Mesendoderm (in vitro differentiated cells): ENCODE data around the gene DNMT3L.
"Not testable (repeated sequence)": the region's sequence is repeated elsewhere in the genome, so short reads cannot be mapped to it uniquely, and the experiment has no call there.

Source experiments
- DNase-seq: peaks from one replicate; pipeline ENCODE4 v3.0.0; 2013
- H2AK5ac ChIP-seq: 2 replicates; pipeline ENCODE4 v1.6.1; 2013; ENCODE audit warnings: low read length, inconsistent platforms
- H2BK120ac ChIP-seq: 2 replicates; pipeline ENCODE4 v1.6.1; 2013; ENCODE audit warnings: low read depth, mild to moderate bottlenecking, low read length, moderate library complexity, mixed read lengths
- H2BK15ac ChIP-seq: replicated peaks from 2 replicates; pipeline ENCODE4 v1.6.1; 2013; ENCODE audit warnings: low read depth, mild to moderate bottlenecking, moderate library complexity
- H2BK5ac ChIP-seq: 2 replicates; pipeline ENCODE4 v1.6.1; 2013; ENCODE audit warnings: low read length, inconsistent platforms
- H3K18ac ChIP-seq: 2 replicates; pipeline ENCODE4 v1.6.1; 2013; ENCODE audit warnings: mild to moderate bottlenecking, low read length, mixed read lengths
- H3K23ac ChIP-seq: one replicate; pipeline ENCODE4 v1.6.1; 2013; ENCODE audit warnings: low read length
- H3K27ac ChIP-seq: 2 replicates; pipeline ENCODE4 v1.5.1; 2013; ENCODE audit warnings: low read depth, mild to moderate bottlenecking, inconsistent platforms, low read length, moderate library complexity
- H3K27me3 ChIP-seq: 2 replicates; pipeline ENCODE4 v1.6.1; 2013; ENCODE audit warnings: low read length, control low read depth, mild to moderate bottlenecking, inconsistent platforms; ENCODE audit not compliant: insufficient read depth, poor library complexity
- H3K36me3 ChIP-seq: 2 replicates; pipeline ENCODE4 v1.6.1; 2013; ENCODE audit warnings: low read length, inconsistent platforms; ENCODE audit not compliant: control insufficient read depth, insufficient read depth
- H3K4ac ChIP-seq: one replicate; pipeline ENCODE4 v1.6.1; 2013; ENCODE audit warnings: low read depth, mild to moderate bottlenecking, low read length, moderate library complexity
- H3K4me1 ChIP-seq: 2 replicates; pipeline ENCODE4 v1.6.1; 2013; ENCODE audit warnings: low read depth, low read length, inconsistent platforms; ENCODE audit not compliant: control insufficient read depth
- H3K4me2 ChIP-seq: 2 replicates; pipeline ENCODE4 v1.6.1; 2013; ENCODE audit warnings: low read length
- H3K4me3 ChIP-seq: 2 replicates; pipeline ENCODE4 v1.5.1; 2013; ENCODE audit warnings: mild to moderate bottlenecking, low read length
- H3K56ac ChIP-seq: one replicate; pipeline ENCODE4 v1.6.1; 2013; ENCODE audit warnings: low read length
- H3K79me1 ChIP-seq: 2 replicates; pipeline ENCODE4 v1.6.1; 2013; ENCODE audit warnings: low read length, inconsistent platforms
- H3K79me2 ChIP-seq: 2 replicates; pipeline ENCODE4 v1.6.1; 2013; ENCODE audit warnings: mild to moderate bottlenecking, low read length; ENCODE audit not compliant: control insufficient read depth, insufficient read depth
- H3K9ac ChIP-seq: 2 replicates; pipeline ENCODE4 v1.6.1; 2013; ENCODE audit warnings: low read length, inconsistent platforms
- H4K5ac ChIP-seq: one replicate; pipeline ENCODE4 v1.6.1; 2013; ENCODE audit warnings: low read length
- H4K8ac ChIP-seq: one replicate; pipeline ENCODE4 v1.6.1; 2013; ENCODE audit warnings: low read depth, mild to moderate bottlenecking, control low read depth, low read length, moderate library complexity
- WGBS: extraction: QIAGEN DNeasy Blood & Tissue Kit; methylation state at CpG from one replicate; pipeline ENCODE4 v1.1.7; 2013; ENCODE audit warnings: low lambda C conversion rate, missing lambda C conversion rate; ENCODE audit not compliant: insufficient coverage; ENCODE audit errors: extremely low coverage; 5-methylcytosine and 5-hydroxymethylcytosine counted together

The DNMT3L gene

GRCh38 chr21:44249204-44250037 lies 12.3 kb downstream of the DNMT3L start:
- not testable (repeated sequence) for H3K36me3 ChIP-seq, H3K4me3 ChIP-seq

GRCh38 chr21:44247904-44248303 lies 13.8 kb downstream of the DNMT3L start:
- H4K8ac ChIP-seq, H3K4ac ChIP-seq, H2BK15ac ChIP-seq, H3K23ac ChIP-seq, H3K27me3 ChIP-seq, H3K36me3 ChIP-seq, H3K18ac ChIP-seq, H3K27ac ChIP-seq, H3K4me2 ChIP-seq, H2BK5ac ChIP-seq, H3K4me1 ChIP-seq, H3K79me2 ChIP-seq, H2AK5ac ChIP-seq, H2BK120ac ChIP-seq, H3K9ac ChIP-seq, H4K5ac ChIP-seq, DNase-seq, H3K79me1 ChIP-seq, H3K4me3 ChIP-seq, H3K56ac ChIP-seq: not testable (repeated sequence)
- no CpG with 5 or more reads among the region's 17 CpGs for WGBS

More at GRCh38 chr21:44249204-44250037, 12.3 kb downstream of the DNMT3L start:
- not testable (repeated sequence) for H3K23ac ChIP-seq, H3K9ac ChIP-seq, H3K18ac ChIP-seq, H3K4ac ChIP-seq, H3K79me2 ChIP-seq, H3K56ac ChIP-seq, H4K8ac ChIP-seq, H3K4me2 ChIP-seq, H3K4me1 ChIP-seq, H4K5ac ChIP-seq, H2BK120ac ChIP-seq, H3K27me3 ChIP-seq, H2BK15ac ChIP-seq, H2AK5ac ChIP-seq, H3K27ac ChIP-seq, DNase-seq, H3K79me1 ChIP-seq, H2BK5ac ChIP-seq
- WGBS = no CpG with 5 or more reads among the region's 33 CpGs

- not testable (repeated sequence) for H2BK15ac ChIP-seq, H2AK5ac ChIP-seq, H3K4ac ChIP-seq, H3K79me1 ChIP-seq, H2BK120ac ChIP-seq, H3K56ac ChIP-seq, H4K8ac ChIP-seq, H3K27ac ChIP-seq, H3K36me3 ChIP-seq, H3K23ac ChIP-seq, H3K79me2 ChIP-seq, H2BK5ac ChIP-seq, H4K5ac ChIP-seq, DNase-seq, H3K4me2 ChIP-seq, H3K4me1 ChIP-seq, H3K27me3 ChIP-seq, H3K9ac ChIP-seq, H3K4me3 ChIP-seq, H3K18ac ChIP-seq
- WGBS = no CpG with 5 or more reads among the region's 15 CpGs
Measured at GRCh38 chr21:44243980-44244379, 17.7 kb downstream of the DNMT3L start.

GRCh38 chr21:44241281-44241680 lies 20.4 kb downstream of the DNMT3L start:
- WGBS = no CpG with 5 or more reads among the region's 27 CpGs
- H3K9ac ChIP-seq, H4K8ac ChIP-seq, H3K18ac ChIP-seq, H3K27ac ChIP-seq, H3K23ac ChIP-seq, H2BK15ac ChIP-seq, H2AK5ac ChIP-seq, H3K79me2 ChIP-seq, H3K4me1 ChIP-seq, DNase-seq, H3K4me3 ChIP-seq, H2BK120ac ChIP-seq, H3K4ac ChIP-seq, H3K27me3 ChIP-seq, H3K36me3 ChIP-seq, H3K79me1 ChIP-seq, H3K4me2 ChIP-seq, H3K56ac ChIP-seq, H4K5ac ChIP-seq, H2BK5ac ChIP-seq: not testable (repeated sequence)

GRCh38 chr21:44240842-44241241 lies 20.9 kb downstream of the DNMT3L start, which contains the start of gene ICOSLG:
Gene ICOSLG (minus strand): TSS chr21:44240943. CDS start chr21:44240817, 126 bp downstream.
- not testable (repeated sequence) for H2AK5ac ChIP-seq, H3K9ac ChIP-seq, H3K4me3 ChIP-seq, H3K79me2 ChIP-seq, H3K36me3 ChIP-seq, H3K27ac ChIP-seq, H3K4ac ChIP-seq, H3K79me1 ChIP-seq, H3K18ac ChIP-seq, DNase-seq, H2BK5ac ChIP-seq, H3K4me2 ChIP-seq, H4K5ac ChIP-seq, H2BK120ac ChIP-seq, H3K23ac ChIP-seq, H3K4me1 ChIP-seq, H3K56ac ChIP-seq, H2BK15ac ChIP-seq, H4K8ac ChIP-seq, H3K27me3 ChIP-seq
- no CpG with 5 or more reads among the region's 53 CpGs for WGBS

- WGBS = no CpG with 5 or more reads among the region's 46 CpGs
- H4K5ac ChIP-seq, DNase-seq, H3K18ac ChIP-seq, H3K27ac ChIP-seq, H3K4me1 ChIP-seq, H3K4ac ChIP-seq, H3K79me2 ChIP-seq, H3K9ac ChIP-seq, H2BK120ac ChIP-seq, H3K4me2 ChIP-seq, H3K36me3 ChIP-seq, H2BK5ac ChIP-seq, H3K56ac ChIP-seq, H3K27me3 ChIP-seq, H3K4me3 ChIP-seq, H3K79me1 ChIP-seq, H3K23ac ChIP-seq, H2AK5ac ChIP-seq, H4K8ac ChIP-seq, H2BK15ac ChIP-seq: not testable (repeated sequence)
Measured at GRCh38 chr21:44240353-44240752, 21.3 kb downstream of the DNMT3L start.
